GM23338 (cell line): ENCODE results near the gene APOC1. TPM values are rescaled to one million over a fixed set of nuclear protein-coding genes. Genes with fewer than 3 reads are reported as not detected.

Experiments
- ATAC-seq: fragments of 200-7000 bp; cut with Tn5 transposase; 3 replicates; pipeline ENCODE4 v1.9.1; 2020
- DNase-seq: peaks from one replicate; pipeline ENCODE4 v3.0.0-alpha.2; 2015; ENCODE audit warnings: low spot score
- H2AFZ ChIP-seq: fragments of 200-600 bp; sonication (generic); 2 replicates; pipeline ENCODE4 v1.8.0; 2016; ENCODE audit warnings: antibody characterized with exemption, mild to moderate bottlenecking, moderate library complexity
- H3F3A ChIP-seq: fragments of 200-600 bp; sonication (generic); replicated peaks from 2 replicates; pipeline ENCODE4 v1.8.0; 2017; ENCODE audit warnings: antibody characterized with exemption, mixed run types, low read depth
- H3K27ac ChIP-seq: fragments of 200-600 bp; sonication (generic); 2 replicates; pipeline ENCODE4 v1.6.1; 2016; ENCODE audit warnings: low read depth
- H3K27me3 ChIP-seq: fragments of 200-600 bp; sonication (generic); 2 replicates; pipeline ENCODE4 v1.8.0; 2016; ENCODE audit warnings: mild to moderate bottlenecking, mixed run types, moderate library complexity; ENCODE audit not compliant: insufficient read depth
- H3K36me3 ChIP-seq: fragments of 200-600 bp; sonication (generic); 2 replicates; pipeline ENCODE4 v1.8.0; 2016; ENCODE audit warnings: mild to moderate bottlenecking; ENCODE audit not compliant: insufficient read depth
- H3K4me1 ChIP-seq: fragments of 200-600 bp; sonication (generic); 2 replicates; pipeline ENCODE4 v1.8.0; 2016; ENCODE audit warnings: mild to moderate bottlenecking, moderate library complexity; ENCODE audit not compliant: insufficient read depth
- H3K4me2 ChIP-seq: fragments of 200-600 bp; sonication (generic); 2 replicates; pipeline ENCODE4 v1.7.1; 2017; ENCODE audit warnings: mixed run types
- H3K4me3 ChIP-seq: fragments of 200-600 bp; sonication (generic); 2 replicates; pipeline ENCODE4 v1.6.1; 2016; ENCODE audit warnings: mixed run types
- H3K79me2 ChIP-seq: fragments of 200-600 bp; sonication (generic); replicated peaks from 2 replicates; pipeline ENCODE4 v1.8.0; 2017; ENCODE audit warnings: mild to moderate bottlenecking; ENCODE audit not compliant: insufficient read depth
- H3K9me2 ChIP-seq: fragments of 200-600 bp; sonication (generic); 2 replicates; pipeline ENCODE4 v1.8.0; 2017; ENCODE audit not compliant: insufficient read depth
- H4K20me1 ChIP-seq: fragments of 200-600 bp; sonication (generic); replicated peaks from 2 replicates; pipeline ENCODE4 v1.8.0; 2017; ENCODE audit warnings: mild to moderate bottlenecking; ENCODE audit not compliant: insufficient read depth
- H3K27ac Mint-ChIP-seq: 2 replicates; pipeline ENCODE4 v1.8.0; 2020; ENCODE audit warnings: inconsistent platforms, mild to moderate bottlenecking, moderate library complexity, mixed read lengths
- H3K27me3 Mint-ChIP-seq: 3 replicates; pipeline ENCODE4 v1.8.0; 2022; ENCODE audit warnings: low read depth, mild to moderate bottlenecking, moderate library complexity, mixed read lengths, inconsistent platforms; ENCODE audit not compliant: insufficient read depth, poor library complexity
- H3K36me3 Mint-ChIP-seq: 3 replicates; pipeline ENCODE4 v1.8.0; 2021; ENCODE audit warnings: low read depth, mild to moderate bottlenecking, inconsistent platforms, moderate library complexity, mixed read lengths
- H3K4me1 Mint-ChIP-seq: 3 replicates; pipeline ENCODE4 v1.8.0; 2020; ENCODE audit warnings: mild to moderate bottlenecking, inconsistent platforms, mixed read lengths
- H3K4me3 Mint-ChIP-seq: 3 replicates; pipeline ENCODE4 v1.8.0; 2021; ENCODE audit warnings: moderate library complexity, mild to moderate bottlenecking, inconsistent platforms, mixed read lengths
- H3K9me3 Mint-ChIP-seq: 3 replicates; pipeline ENCODE4 v1.8.0; 2020; ENCODE audit warnings: moderate library complexity, mild to moderate bottlenecking, inconsistent platforms, mixed read lengths
- CREB1 ChIP-seq: fragments of 250-450 bp; sonication (Bioruptor Pico); IDR thresholded peaks from 2 replicates; pipeline ENCODE4 v1.5.0; 2020; ENCODE audit warnings: low read depth, mild to moderate bottlenecking, moderate library complexity
- EZH2 ChIP-seq: fragments of 200-600 bp; sonication (generic); IDR thresholded peaks from one replicate; pipeline ENCODE4 v1.8.0; 2017; ENCODE audit warnings: antibody characterized with exemption, mild to moderate bottlenecking, low read depth; ENCODE audit not compliant: unreplicated experiment
- EZH2phosphoT487 ChIP-seq: fragments of 200-600 bp; sonication (generic); IDR thresholded peaks from one replicate; pipeline ENCODE4 v1.8.1; 2018; ENCODE audit warnings: antibody characterized with exemption; ENCODE audit not compliant: unreplicated experiment
- JUNB ChIP-seq: IDR thresholded peaks from one replicate; pipeline ENCODE4 v1.6.1; 2016; ENCODE audit warnings: antibody characterized with exemption; ENCODE audit not compliant: unreplicated experiment
- NANOG ChIP-seq: IDR thresholded peaks from 2 replicates; pipeline ENCODE4 v1.6.1; 2016; ENCODE audit warnings: antibody characterized with exemption, borderline replicate concordance
- POLR2AphosphoS5 ChIP-seq: IDR thresholded peaks from 2 replicates; pipeline ENCODE4 v1.6.1; 2016; ENCODE audit warnings: antibody characterized with exemption, low read depth
- STAT1 ChIP-seq: IDR thresholded peaks from one replicate; pipeline ENCODE4 v1.6.1; 2016; ENCODE audit warnings: antibody characterized with exemption; ENCODE audit not compliant: unreplicated experiment
- ZNF114 ChIP-seq: fragments of 250-450 bp; sonication (Bioruptor Pico); IDR thresholded peaks from 2 replicates; pipeline ENCODE4 v1.5.0; 2020; ENCODE audit warnings: mild to moderate bottlenecking, moderate library complexity
- ZNF331 ChIP-seq: fragments of 250-450 bp; sonication (Bioruptor Pico); IDR thresholded peaks from 2 replicates; pipeline ENCODE4 v1.5.0; 2020; ENCODE audit warnings: low read depth, mild to moderate bottlenecking, moderate library complexity
- polyA plus RNA-seq: library from polyadenylated mRNA; unstranded; fragments of >200 nt; fragmentation: Nextera tagmentation; extraction: Ambion mirVana; gene quantifications from 2 replicates; pipeline ENCODE4 v1.2.1, GENCODE V29; 2016
- total RNA-seq: library from RNA; depleted of rRNA; stranded (reverse); fragments of >200 nt; shearing (Covaris generic); gene quantifications from 2 replicates; pipeline ENCODE4 v1.2.3, GENCODE V29; 2014
- TF ChIP-seq, protein P1 (sequence below): IDR thresholded peaks from one replicate; pipeline ENCODE4 v1.6.1; 2018; ENCODE audit warnings: antibody characterized with exemption; ENCODE audit not compliant: unreplicated experiment
- TF ChIP-seq, protein P2 (sequence below): fragments of 250-450 bp; sonication (Bioruptor Pico); IDR thresholded peaks from 2 replicates; pipeline ENCODE4 v1.5.0; 2020; ENCODE audit warnings: mild to moderate bottlenecking, moderate library complexity
- TF ChIP-seq, protein P3 (sequence below), 2 experiments: fragments of 200-600 bp in 1 of 2; sonication (generic) in 1 of 2; conservative IDR thresholded peaks; 2 replicates each; pipeline versions ENCODE4 v1.5.1 to v1.6.1; 2016 to 2017; ENCODE audit warnings: antibody characterized with exemption in 2 of 2, low read depth in 2 of 2, mild to moderate bottlenecking in 2 of 2, moderate library complexity in 1 of 2
- TF ChIP-seq, protein P4 (sequence below): IDR thresholded peaks from 2 replicates; pipeline ENCODE4 v1.6.1; 2016; ENCODE audit warnings: antibody characterized with exemption

The APOC1 gene
- total and polyA plus RNA-seq, 2 experiments from 2014 or later = 26.8 to 221 TPM

DNA sequence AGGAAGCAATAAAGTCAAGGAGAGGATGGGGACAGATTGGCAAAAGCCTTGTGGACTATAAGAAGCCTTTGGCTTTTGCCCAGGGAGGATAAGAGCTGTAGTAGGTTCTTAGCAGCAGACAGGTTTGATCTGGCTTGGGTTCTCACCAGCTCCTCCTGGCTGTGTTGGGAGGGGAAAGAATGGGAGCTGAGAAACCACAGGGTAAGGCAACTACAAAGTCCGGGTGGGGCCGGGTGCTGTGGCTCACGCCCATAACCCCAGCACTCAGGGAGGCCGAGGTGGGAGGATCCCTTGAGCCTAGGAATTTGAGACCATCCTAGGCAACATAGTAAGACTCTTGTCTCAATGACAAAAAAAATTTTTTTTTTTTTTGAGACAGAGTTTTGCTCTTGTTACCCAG is 47.7 kb upstream of the APOC1 start:
- DNase-seq (no peak), ATAC-seq (no peak)
- Mint-ChIP-seq H3K36me3 (peaks cover 60% of the 10 kb centered on the region), H3K27ac (no peak overlapping the region), H3K27me3 (peaks cover 10% of the 10 kb centered on the region), H3K4me1 (no peaks in the 10 kb centered on the region), H3K4me3 (no peak overlapping the region), H3K9me3 (no peaks in the 10 kb centered on the region; the same call in 2 of the 3 replicates)
- Histone ChIP-seq H2AFZ (no peak overlapping the region), H3K4me3 (no peak overlapping the region), H3K27ac (no peak overlapping the region), H3K4me2 (no peak overlapping the region), H4K20me1 (peaks cover 23% of the 10 kb centered on the region), H3K4me1 (no peaks in the 10 kb centered on the region), H3K27me3 (no peaks in the 10 kb centered on the region), H3F3A (0 out of 2 replicates have a peak, but pooled peaks cover 6% of the 10 kb centered on the region), H3K36me3 (peaks cover 13% of the 10 kb centered on the region), H3K79me2 (peaks cover 19% of the 10 kb centered on the region), H3K9me2 (no peaks in the 10 kb centered on the region)
- TF ChIP-seq STAT1 (no peak), CREB1 (CRISPR knock-in tag) (no peak), NANOG (no peak), EZH2phosphoT487 (no peak), ZNF114 (CRISPR knock-in tag) (no peak), EZH2 (no peak), POLR2AphosphoS5 (no peak), JUNB (no peak), ZNF331 (no peak)
- TF ChIP-seq, protein P1, sequence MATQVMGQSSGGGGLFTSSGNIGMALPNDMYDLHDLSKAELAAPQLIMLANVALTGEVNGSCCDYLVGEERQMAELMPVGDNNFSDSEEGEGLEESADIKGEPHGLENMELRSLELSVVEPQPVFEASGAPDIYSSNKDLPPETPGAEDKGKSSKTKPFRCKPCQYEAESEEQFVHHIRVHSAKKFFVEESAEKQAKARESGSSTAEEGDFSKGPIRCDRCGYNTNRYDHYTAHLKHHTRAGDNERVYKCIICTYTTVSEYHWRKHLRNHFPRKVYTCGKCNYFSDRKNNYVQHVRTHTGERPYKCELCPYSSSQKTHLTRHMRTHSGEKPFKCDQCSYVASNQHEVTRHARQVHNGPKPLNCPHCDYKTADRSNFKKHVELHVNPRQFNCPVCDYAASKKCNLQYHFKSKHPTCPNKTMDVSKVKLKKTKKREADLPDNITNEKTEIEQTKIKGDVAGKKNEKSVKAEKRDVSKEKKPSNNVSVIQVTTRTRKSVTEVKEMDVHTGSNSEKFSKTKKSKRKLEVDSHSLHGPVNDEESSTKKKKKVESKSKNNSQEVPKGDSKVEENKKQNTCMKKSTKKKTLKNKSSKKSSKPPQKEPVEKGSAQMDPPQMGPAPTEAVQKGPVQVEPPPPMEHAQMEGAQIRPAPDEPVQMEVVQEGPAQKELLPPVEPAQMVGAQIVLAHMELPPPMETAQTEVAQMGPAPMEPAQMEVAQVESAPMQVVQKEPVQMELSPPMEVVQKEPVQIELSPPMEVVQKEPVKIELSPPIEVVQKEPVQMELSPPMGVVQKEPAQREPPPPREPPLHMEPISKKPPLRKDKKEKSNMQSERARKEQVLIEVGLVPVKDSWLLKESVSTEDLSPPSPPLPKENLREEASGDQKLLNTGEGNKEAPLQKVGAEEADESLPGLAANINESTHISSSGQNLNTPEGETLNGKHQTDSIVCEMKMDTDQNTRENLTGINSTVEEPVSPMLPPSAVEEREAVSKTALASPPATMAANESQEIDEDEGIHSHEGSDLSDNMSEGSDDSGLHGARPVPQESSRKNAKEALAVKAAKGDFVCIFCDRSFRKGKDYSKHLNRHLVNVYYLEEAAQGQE = no peak
- TF ChIP-seq, protein P2, sequence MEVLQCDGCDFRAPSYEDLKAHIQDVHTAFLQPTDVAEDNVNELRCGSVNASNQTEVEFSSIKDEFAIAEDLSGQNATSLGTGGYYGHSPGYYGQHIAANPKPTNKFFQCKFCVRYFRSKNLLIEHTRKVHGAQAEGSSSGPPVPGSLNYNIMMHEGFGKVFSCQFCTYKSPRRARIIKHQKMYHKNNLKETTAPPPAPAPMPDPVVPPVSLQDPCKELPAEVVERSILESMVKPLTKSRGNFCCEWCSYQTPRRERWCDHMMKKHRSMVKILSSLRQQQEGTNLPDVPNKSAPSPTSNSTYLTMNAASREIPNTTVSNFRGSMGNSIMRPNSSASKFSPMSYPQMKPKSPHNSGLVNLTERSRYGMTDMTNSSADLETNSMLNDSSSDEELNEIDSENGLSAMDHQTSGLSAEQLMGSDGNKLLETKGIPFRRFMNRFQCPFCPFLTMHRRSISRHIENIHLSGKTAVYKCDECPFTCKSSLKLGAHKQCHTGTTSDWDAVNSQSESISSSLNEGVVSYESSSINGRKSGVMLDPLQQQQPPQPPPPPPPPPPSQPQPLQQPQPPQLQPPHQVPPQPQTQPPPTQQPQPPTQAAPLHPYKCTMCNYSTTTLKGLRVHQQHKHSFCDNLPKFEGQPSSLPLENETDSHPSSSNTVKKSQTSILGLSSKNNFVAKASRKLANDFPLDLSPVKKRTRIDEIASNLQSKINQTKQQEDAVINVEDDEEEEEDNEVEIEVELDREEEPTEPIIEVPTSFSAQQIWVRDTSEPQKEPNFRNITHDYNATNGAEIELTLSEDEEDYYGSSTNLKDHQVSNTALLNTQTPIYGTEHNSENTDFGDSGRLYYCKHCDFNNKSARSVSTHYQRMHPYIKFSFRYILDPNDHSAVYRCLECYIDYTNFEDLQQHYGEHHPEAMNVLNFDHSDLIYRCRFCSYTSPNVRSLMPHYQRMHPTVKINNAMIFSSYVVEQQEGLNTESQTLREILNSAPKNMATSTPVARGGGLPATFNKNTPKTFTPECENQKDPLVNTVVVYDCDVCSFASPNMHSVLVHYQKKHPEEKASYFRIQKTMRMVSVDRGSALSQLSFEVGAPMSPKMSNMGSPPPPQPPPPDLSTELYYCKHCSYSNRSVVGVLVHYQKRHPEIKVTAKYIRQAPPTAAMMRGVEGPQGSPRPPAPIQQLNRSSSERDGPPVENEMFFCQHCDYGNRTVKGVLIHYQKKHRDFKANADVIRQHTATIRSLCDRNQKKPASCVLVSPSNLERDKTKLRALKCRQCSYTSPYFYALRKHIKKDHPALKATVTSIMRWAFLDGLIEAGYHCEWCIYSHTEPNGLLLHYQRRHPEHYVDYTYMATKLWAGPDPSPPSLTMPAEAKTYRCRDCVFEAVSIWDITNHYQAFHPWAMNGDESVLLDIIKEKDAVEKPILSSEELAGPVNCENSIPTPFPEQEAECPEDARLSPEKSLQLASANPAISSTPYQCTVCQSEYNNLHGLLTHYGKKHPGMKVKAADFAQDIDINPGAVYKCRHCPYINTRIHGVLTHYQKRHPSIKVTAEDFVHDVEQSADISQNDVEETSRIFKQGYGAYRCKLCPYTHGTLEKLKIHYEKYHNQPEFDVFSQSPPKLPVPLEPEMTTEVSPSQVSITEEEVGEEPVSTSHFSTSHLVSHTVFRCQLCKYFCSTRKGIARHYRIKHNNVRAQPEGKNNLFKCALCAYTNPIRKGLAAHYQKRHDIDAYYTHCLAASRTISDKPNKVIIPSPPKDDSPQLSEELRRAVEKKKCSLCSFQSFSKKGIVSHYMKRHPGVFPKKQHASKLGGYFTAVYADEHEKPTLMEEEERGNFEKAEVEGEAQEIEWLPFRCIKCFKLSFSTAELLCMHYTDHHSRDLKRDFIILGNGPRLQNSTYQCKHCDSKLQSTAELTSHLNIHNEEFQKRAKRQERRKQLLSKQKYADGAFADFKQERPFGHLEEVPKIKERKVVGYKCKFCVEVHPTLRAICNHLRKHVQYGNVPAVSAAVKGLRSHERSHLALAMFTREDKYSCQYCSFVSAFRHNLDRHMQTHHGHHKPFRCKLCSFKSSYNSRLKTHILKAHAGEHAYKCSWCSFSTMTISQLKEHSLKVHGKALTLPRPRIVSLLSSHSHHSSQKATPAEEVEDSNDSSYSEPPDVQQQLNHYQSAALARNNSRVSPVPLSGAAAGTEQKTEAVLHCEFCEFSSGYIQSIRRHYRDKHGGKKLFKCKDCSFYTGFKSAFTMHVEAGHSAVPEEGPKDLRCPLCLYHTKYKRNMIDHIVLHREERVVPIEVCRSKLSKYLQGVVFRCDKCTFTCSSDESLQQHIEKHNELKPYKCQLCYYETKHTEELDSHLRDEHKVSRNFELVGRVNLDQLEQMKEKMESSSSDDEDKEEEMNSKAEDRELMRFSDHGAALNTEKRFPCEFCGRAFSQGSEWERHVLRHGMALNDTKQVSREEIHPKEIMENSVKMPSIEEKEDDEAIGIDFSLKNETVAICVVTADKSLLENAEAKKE (CRISPR knock-in tag) = no peak
- TF ChIP-seq, protein P3, sequence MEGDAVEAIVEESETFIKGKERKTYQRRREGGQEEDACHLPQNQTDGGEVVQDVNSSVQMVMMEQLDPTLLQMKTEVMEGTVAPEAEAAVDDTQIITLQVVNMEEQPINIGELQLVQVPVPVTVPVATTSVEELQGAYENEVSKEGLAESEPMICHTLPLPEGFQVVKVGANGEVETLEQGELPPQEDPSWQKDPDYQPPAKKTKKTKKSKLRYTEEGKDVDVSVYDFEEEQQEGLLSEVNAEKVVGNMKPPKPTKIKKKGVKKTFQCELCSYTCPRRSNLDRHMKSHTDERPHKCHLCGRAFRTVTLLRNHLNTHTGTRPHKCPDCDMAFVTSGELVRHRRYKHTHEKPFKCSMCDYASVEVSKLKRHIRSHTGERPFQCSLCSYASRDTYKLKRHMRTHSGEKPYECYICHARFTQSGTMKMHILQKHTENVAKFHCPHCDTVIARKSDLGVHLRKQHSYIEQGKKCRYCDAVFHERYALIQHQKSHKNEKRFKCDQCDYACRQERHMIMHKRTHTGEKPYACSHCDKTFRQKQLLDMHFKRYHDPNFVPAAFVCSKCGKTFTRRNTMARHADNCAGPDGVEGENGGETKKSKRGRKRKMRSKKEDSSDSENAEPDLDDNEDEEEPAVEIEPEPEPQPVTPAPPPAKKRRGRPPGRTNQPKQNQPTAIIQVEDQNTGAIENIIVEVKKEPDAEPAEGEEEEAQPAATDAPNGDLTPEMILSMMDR (conservative IDR thresholded peaks at IDR 0.05; ENCODE audit: low read depth in 2 of 2) = no peak
- TF ChIP-seq, protein P4, sequence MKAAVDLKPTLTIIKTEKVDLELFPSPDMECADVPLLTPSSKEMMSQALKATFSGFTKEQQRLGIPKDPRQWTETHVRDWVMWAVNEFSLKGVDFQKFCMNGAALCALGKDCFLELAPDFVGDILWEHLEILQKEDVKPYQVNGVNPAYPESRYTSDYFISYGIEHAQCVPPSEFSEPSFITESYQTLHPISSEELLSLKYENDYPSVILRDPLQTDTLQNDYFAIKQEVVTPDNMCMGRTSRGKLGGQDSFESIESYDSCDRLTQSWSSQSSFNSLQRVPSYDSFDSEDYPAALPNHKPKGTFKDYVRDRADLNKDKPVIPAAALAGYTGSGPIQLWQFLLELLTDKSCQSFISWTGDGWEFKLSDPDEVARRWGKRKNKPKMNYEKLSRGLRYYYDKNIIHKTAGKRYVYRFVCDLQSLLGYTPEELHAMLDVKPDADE = no peak
